Measurements from ENCODE around the gene ZFAND3. TPM values are rescaled to one million over a fixed set of nuclear protein-coding genes. Genes with fewer than 3 reads are reported as not detected.

ZFAND3 gene
- total RNA-seq, 4 donors from 2014 or later, result 45.0 to 55.2 (median 49.5) TPM

- H3K36me3 ChIP-seq, result no peaks in the 10 kb centered on the region
- H3K4me1 ChIP-seq, result peaks cover 0 to 2% of the 10 kb centered on the region in 2 donors
- TF ChIP-seq CTCF (IDR thresholded peaks at IDR 0.05 in 4 of 5, conservative IDR thresholded peaks at IDR 0.05 in 1 of 5), result no peak
- TF ChIP-seq POLR2A (IDR thresholded peaks at IDR 0.05), result no peak
- intact Hi-C loops (cut with DNase I; ENCODE audit: low total_unique reads) (loop anchor here (10.0 kb wide), 1 partner anchor 367 kb away; no protein-coding TSS in a partner anchor), in situ Hi-C loops (cut with MboI; ENCODE audit: low sequenced_read_pairs in 4 of 4) (no loop called here)
- no peaks in the 10 kb centered on the region for H3K9me3 ChIP-seq
- DNase-seq (no peak), ATAC-seq (no peak)
- no peaks in the 10 kb centered on the region for H3K27me3 ChIP-seq
- no peak overlapping the region for H3K4me3 ChIP-seq
- H3K27ac ChIP-seq, result no peak overlapping the region
These were observed 342.4 kb downstream of the ZFAND3 start for GRCh38 chr6:38161754-38162492.

- ATAC-seq, result no peak
- H3K27me3 ChIP-seq, result no peaks in the 10 kb centered on the region
- no peak for DNase-seq
- H3K36me3 ChIP-seq, result no peaks in the 10 kb centered on the region
- TF ChIP-seq POLR2A (IDR thresholded peaks at IDR 0.05) (no peak), CTCF (IDR thresholded peaks at IDR 0.05 in 4 of 5, conservative IDR thresholded peaks at IDR 0.05 in 1 of 5) (no peak)
- intact Hi-C loops (cut with DNase I; ENCODE audit: low total_unique reads) (loop anchor here (10.0 kb wide), 1 partner anchor 368 kb away; no protein-coding TSS in a partner anchor), in situ Hi-C loops (cut with MboI; ENCODE audit: low sequenced_read_pairs in 4 of 4) (no loop called here)
- H3K4me3 ChIP-seq, result no peak overlapping the region
- H3K27ac ChIP-seq, result no peak overlapping the region
- H3K9me3 ChIP-seq, result no peaks in the 10 kb centered on the region
- peaks cover 0 to 2% of the 10 kb centered on the region in 2 donors for H3K4me1 ChIP-seq
These were observed 343.1 kb downstream of the ZFAND3 start for GRCh38 chr6:38162493-38163185.

GRCh38 chr6:38163186-38164130, 343.9 kb downstream of the ZFAND3 start:
- Histone ChIP-seq H3K4me1 (peaks cover 0 to 2% of the 10 kb centered on the region in 2 donors), H3K9me3 (no peaks in the 10 kb centered on the region), H3K36me3 (no peaks in the 10 kb centered on the region), H3K27me3 (no peaks in the 10 kb centered on the region), H3K4me3 (no peak overlapping the region), H3K27ac (no peak overlapping the region)
- in situ Hi-C loops (cut with MboI; ENCODE audit: low sequenced_read_pairs in 4 of 4), result no loop called here
- DNase-seq (no peak), ATAC-seq (no peak)
- intact Hi-C loops (cut with DNase I; ENCODE audit: low total_unique reads), result loop anchor here (10.0 kb wide), 1 partner anchor 369 kb away; no protein-coding TSS in a partner anchor
- TF ChIP-seq CTCF (IDR thresholded peaks at IDR 0.05 in 4 of 5, conservative IDR thresholded peaks at IDR 0.05 in 1 of 5) (no peak), POLR2A (IDR thresholded peaks at IDR 0.05) (no peak)

- Histone ChIP-seq H3K9me3 (no peaks in the 10 kb centered on the region), H3K4me3 (no peak overlapping the region), H3K36me3 (no peaks in the 10 kb centered on the region), H3K27me3 (no peaks in the 10 kb centered on the region), H3K4me1 (peaks cover 0 to 2% of the 10 kb centered on the region in 2 donors), H3K27ac (no peak overlapping the region)
- ATAC-seq, result no peak
- DNase-seq, result no peak
- TF ChIP-seq POLR2A (IDR thresholded peaks at IDR 0.05), result no peak
- TF ChIP-seq CTCF (IDR thresholded peaks at IDR 0.05 in 4 of 5, conservative IDR thresholded peaks at IDR 0.05 in 1 of 5), result no peak
- in situ Hi-C loops (cut with MboI; ENCODE audit: low sequenced_read_pairs in 4 of 4), result no loop called here
- intact Hi-C loops (cut with DNase I; ENCODE audit: low total_unique reads), result loop anchor here (10.0 kb wide), 1 partner anchor 369 kb away; no protein-coding TSS in a partner anchor
These were observed 344.6 kb downstream of the ZFAND3 start for GRCh38 chr6:38164131-38164481.

All from gastrocnemius medialis (tissue), 4 donors.